Adipocyte (in vitro differentiated cells): ENCODE measurements around the gene TACC3.
A peak's percentile ranks its signal among the peaks of the same experiment; 100 is the strongest.

Source experiments
- DNase-seq: peaks from one replicate; pipeline ENCODE4 v3.0.0-alpha.2; 2015; ENCODE audit warnings: low read depth
- H3K27me3 ChIP-seq: replicated peaks from 2 replicates; pipeline ENCODE4 v1.7.0; 2013; ENCODE audit warnings: mild to moderate bottlenecking, low read length, moderate library complexity; ENCODE audit not compliant: control insufficient read depth, insufficient read depth
- H3K36me3 ChIP-seq: 2 replicates; pipeline ENCODE4 v1.7.0; 2013; ENCODE audit warnings: low read length, mild to moderate bottlenecking, moderate library complexity; ENCODE audit not compliant: control insufficient read depth, insufficient read depth, severe bottlenecking
- H3K4me1 ChIP-seq: 2 replicates; pipeline ENCODE4 v1.7.0; 2013; ENCODE audit warnings: mild to moderate bottlenecking, low read length, moderate library complexity; ENCODE audit not compliant: control insufficient read depth, insufficient read depth
- H3K4me3 ChIP-seq: 2 replicates; pipeline ENCODE4 v1.7.0; 2013; ENCODE audit warnings: mild to moderate bottlenecking, low read length, moderate library complexity
- H3K9ac ChIP-seq: 2 replicates; pipeline ENCODE4 v1.7.0; 2013; ENCODE audit warnings: mild to moderate bottlenecking, low read length, moderate library complexity
- H3K9me3 ChIP-seq: 2 replicates; pipeline ENCODE4 v1.7.0; 2013; ENCODE audit warnings: mild to moderate bottlenecking, low read length, moderate library complexity; ENCODE audit not compliant: control insufficient read depth

Gene TACC3

DNA sequence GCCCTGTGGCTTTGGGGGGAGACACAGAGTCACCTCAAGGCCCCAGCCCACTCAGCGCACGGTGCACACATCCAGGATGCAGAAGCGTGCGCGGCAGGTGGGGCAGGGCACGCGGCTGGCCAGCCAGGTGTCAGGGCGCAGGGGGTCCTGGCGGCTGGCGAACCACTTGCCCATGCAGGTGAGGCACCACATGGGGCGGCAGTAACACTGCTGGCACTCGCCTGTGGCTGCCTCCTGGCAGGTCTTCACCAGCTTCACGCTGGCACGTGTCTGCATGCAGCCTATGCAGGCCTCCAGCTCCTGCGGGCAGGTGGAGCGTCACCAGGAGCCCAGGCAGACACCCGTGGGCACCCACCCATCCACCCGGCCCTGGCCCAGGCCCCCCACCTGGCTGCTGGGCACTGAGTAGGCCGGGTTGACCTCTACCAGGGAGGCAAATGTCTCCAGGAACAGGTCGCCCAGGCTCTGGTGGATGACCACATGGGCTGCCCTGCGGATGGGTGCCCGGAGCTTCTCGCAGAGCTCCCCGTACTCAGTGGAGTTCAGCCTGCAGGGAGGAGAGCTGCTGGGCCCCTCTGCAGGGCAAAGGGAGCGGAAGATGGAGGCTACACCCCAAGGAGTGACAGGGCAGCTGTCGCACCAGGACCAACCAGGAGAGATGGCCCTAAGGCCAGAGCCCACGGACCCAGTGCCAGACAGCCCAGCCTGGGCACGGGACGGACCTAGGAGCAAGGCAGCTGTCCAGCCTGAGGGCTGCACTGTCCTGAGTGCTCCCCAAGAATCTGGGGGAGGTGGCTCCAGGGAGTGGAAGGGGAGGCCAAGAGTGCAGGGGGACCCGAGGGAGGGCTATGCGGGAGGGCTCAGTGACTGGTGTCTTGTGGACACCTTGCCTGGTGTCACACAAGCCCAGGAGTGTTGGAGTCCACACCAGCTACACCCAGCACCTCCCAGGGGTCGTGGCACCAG is 3.9 kb upstream of the TACC3 start:
- H3K27me3 ChIP-seq = no peaks in the 10 kb centered on the region
- DNase-seq = no peak

DNA sequence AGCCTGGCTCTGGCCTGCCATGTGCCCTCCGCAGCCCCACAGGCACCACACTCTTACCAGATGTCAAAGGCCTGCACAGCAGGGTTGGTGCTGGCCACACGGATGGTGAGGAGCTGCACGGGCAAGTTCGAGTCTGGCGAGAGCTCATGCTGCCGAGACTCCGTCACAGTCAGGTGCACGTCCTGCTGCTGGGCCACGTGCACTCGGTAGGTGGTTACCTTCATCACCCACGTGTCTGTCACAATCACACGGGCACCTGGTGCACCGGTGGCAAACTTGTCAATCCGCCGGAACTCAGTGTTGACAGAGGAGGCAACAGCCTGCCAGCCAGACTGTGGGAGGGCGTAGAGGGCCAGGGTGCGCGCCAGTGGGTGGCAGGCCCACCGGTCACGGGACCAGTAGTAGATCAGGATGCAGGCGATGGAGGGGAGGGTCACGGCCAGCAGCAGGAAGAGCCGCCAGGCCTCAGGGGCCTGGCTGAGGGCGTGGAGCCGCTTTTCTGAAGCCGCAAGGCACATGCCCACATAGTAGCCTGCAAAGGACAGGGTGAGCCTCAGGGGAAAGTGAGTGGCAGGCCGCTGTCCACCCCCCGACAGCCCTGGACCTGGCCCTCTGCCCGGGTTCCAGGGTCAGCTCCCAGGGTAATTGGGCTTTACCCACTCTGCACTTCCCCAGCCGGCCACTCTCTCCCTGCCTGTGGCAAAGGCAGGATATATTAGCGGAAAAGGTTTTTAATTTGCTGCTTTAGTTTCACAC is 3.0 kb upstream of the TACC3 start:
- DNase-seq = no peak
- no peaks in the 10 kb centered on the region for H3K9me3 ChIP-seq
- no peak overlapping the region for H3K4me3 ChIP-seq
- no peaks in the 10 kb centered on the region for H3K27me3 ChIP-seq
- H3K4me1 ChIP-seq = peaks cover 24% of the 10 kb centered on the region
- H3K9ac ChIP-seq = no peak overlapping the region
- peaks cover 10% of the 10 kb centered on the region for H3K36me3 ChIP-seq

More for the DNA sequence above, 3.9 kb upstream of the TACC3 start:
- Histone ChIP-seq H3K9me3 (no peaks in the 10 kb centered on the region), H3K36me3 (peaks cover 10% of the 10 kb centered on the region), H3K9ac (no peak overlapping the region), H3K4me1 (peaks cover 27% of the 10 kb centered on the region), H3K4me3 (no peak overlapping the region)

DNA sequence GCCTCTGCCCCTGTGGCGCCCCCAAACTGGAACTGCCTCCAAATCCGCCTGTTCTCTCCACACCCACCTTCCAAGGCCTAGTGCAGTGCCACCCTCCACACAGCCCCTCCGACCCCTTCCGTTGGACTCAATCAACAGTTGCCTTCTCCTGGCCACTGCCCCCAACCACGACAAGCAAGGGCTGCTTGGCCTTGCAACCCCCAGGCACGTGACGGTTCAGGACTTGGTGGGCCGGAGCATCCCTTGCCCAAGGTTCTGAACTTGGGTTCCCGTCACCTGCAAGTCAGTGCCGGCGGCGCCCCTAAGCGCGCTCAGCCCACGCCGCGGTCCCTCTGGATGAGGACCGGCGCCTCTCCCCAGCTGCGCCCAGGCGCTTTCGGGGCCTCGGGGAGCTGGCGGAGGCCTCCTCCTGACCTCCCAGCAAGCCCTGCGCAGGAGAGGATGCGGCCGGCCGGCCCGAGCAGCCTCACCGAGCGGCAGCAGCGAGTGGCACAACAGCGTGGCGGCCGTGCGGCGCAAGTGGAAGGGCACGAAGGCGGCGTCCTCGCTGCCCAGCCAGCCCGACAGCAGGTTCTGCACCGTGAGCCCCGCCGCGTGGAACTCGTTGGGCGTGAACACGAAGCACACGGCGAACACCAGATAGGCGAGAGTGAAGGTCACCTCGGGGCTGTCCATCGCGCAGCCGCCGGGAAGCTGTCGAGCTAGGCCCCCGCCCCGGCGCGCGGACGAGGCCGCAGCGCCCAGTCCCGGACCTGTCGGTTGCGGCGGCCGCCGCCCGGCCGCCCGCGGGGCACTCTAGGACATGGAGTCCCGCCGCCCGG is 948 bp upstream of the TACC3 start:
- Histone ChIP-seq H3K4me3 (peak overlapping the region; percentile 95), H3K27me3 (no peaks in the 10 kb centered on the region), H3K36me3 (peaks cover 15% of the 10 kb centered on the region), H3K9ac (peak overlapping the region; percentile 95), H3K4me1 (peaks cover 22% of the 10 kb centered on the region), H3K9me3 (no peaks in the 10 kb centered on the region)
- DNase-seq = peak; percentile 69

DNA sequence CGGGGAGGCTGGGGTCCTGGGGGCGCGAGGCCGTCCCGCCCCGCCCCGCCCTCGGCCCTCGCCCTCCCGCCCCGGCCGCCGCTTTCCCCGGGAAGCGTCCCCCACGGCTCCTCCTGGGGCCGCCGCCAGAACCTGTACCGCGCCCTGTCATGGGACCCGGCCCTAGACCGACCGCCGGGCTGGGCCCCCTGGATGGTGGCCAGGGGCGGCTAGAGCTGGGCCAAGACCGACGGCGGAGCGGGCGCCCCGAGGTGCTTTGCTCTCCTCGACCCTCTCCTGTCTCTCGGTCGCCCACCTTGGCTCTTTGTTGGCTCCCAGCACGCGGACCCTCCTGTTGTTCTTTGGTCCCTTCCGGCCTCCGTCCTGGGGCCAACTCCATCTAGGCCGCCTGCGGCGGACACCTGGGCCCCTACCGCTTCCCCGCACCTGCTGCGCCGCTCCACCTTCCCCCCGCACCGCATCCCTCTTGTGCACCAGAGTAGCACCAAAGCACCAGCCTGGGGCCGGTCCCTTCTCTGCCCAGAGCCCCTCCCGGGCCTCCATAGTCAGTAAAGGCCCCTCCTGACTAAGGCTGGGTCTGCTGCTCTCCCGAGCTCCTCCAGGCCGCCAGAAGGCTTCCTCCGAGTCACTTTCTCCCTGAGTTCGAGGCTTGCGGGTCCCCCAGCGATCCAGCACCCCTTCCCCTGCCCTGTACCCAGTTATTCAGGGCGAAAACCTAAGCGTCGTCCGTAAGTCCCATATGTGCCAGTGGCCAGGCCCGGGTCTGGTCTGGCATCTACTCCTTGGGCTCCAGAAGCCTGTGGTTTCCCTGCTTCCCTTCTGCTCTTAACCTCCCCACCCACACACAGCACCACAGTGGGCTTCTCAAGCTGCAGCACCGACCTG is 587 bp downstream of the TACC3 start:
- Histone ChIP-seq H3K9ac (peak overlapping the region; percentile 62), H3K36me3 (peaks cover 15% of the 10 kb centered on the region), H3K9me3 (no peaks in the 10 kb centered on the region), H3K4me1 (peaks cover 22% of the 10 kb centered on the region), H3K4me3 (peak overlapping the region; percentile 69), H3K27me3 (no peaks in the 10 kb centered on the region)
- DNase-seq = no peak

DNA sequence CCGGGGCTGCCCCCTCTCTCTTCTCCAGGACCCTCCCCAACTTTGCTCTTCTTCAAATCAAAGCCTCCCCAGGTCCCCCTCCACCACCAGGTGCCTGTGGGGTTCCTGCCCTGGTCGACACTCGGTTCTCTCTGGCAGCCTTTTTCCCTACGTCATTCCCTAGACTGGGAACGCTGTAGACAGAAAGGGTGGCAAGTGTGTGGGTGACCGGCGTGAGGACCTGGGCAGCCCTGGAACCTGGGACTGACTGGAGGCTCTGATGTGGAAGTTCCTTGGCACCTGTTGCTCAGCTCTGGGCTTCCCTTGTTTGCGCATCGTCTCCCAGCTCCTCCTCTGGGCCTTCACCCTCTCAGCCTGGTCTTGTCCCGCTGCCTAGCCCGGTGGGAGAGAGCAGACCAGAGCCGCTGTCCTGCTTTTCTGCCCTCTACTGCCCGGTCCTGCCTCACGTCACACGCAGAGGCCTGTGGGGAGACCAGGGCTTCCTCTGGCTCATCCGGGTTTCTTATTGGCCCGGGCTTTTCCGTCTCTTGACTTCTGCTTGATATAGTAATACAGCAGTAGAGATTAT is 1.3 kb downstream of the TACC3 start:
- Histone ChIP-seq H3K4me1 (peaks cover 27% of the 10 kb centered on the region), H3K4me3 (no peak overlapping the region), H3K27me3 (no peaks in the 10 kb centered on the region), H3K9me3 (no peaks in the 10 kb centered on the region), H3K36me3 (peaks cover 12% of the 10 kb centered on the region), H3K9ac (peak overlapping the region; percentile 62)
- DNase-seq = no peak

DNA sequence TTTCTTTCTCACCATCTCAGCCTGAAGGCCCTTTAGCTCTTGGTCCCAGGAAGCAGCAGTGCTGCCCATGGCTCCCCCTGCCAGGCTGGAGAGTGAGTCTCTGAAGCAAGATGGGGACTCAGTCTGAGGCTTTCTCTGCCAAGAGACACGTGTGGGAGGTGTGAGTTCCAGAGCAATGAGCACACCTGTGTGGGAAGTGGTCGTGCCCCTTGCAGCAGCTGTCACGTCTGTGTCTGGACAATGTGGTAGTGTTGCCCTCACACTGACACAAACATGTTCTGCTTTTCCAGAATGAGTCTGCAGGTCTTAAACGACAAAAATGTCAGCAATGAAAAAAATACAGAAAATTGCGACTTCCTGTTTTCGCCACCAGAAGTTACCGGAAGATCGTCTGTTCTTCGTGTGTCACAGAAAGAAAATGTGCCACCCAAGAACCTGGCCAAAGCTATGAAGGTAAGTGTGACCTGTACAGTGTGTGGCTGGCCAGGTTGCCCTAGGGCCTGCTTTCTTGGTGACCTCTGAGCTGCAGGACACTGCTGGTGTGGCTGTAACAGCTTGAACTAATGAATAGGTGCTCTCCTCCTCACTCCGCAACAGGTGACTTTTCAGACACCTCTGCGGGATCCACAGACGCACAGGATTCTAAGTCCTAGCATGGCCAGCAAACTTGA is 1.9 kb downstream of the TACC3 start:
- peaks cover 27% of the 10 kb centered on the region for H3K4me1 ChIP-seq
- H3K27me3 ChIP-seq = no peaks in the 10 kb centered on the region
- H3K36me3 ChIP-seq = peaks cover 6% of the 10 kb centered on the region
- no peak overlapping the region for H3K9ac ChIP-seq
- H3K4me3 ChIP-seq = no peak overlapping the region
- H3K9me3 ChIP-seq = no peaks in the 10 kb centered on the region
- DNase-seq = no peak

DNA sequence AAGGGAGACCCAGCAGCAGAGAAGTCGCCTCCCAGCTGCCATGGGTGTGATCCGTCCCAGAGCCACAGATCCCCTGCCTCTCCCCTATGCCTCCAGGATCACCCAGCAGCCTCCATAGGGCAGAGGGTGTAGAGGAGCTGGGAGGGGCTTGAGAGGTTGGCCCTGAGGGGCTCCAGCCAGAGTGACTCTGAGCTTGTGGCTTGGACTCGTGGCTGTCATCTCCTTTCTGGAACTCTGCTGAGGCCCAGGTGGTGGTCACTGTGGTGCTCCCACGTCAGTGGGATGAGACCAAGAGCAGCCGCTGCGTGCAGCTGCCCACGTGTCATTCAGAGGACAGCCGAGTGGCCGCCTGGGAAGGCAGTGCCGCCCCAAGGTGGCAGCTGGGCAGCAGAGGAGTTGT is 4.2 kb downstream of the TACC3 start:
- H3K36me3 ChIP-seq = peaks cover 5% of the 10 kb centered on the region
- no peak overlapping the region for H3K9ac ChIP-seq
- no peaks in the 10 kb centered on the region for H3K9me3 ChIP-seq
- H3K27me3 ChIP-seq = no peaks in the 10 kb centered on the region
- no peak overlapping the region for H3K4me3 ChIP-seq
- no peak for DNase-seq
- peaks cover 13% of the 10 kb centered on the region for H3K4me1 ChIP-seq

DNA sequence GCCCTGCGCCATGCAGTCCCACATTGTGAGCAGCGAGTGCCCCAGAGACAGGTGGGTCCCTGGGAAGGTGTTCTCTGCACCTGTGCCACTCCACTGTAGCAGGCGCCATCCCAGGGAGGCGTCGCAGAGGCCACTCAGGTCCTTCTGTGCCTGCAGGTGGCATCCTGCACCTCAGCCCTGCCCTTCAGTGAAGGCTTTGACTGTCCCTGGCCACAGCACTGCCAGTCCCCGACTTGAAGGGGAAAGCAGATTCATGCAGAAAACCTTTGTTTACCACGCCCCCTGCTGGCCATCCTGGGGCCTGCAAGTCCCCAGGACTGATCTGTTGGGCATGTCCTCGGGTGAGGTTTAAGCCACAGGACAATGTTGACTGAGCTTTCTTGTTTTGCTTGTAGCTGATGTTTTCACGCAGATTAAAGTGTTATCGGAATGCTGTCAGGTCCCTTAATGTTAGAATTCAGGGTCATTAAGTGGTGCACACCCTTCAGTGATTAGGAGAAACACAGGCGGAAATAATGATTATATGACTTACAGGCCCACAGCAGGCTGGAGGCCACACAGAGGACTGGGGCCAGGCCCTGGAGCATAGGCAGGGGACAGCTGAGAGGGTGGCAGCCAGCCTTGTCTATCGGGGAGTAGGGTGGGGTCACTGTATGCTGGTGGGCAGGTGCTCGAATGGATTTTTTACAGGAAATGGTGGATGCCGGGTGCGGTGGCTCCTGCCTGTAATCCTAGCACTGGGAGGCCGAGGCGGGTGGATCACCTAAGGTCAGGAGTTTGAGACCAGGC is 5.0 kb downstream of the TACC3 start:
- H3K36me3 ChIP-seq = peaks cover 5% of the 10 kb centered on the region
- H3K27me3 ChIP-seq = no peaks in the 10 kb centered on the region
- H3K9me3 ChIP-seq = no peaks in the 10 kb centered on the region
- peaks cover 13% of the 10 kb centered on the region for H3K4me1 ChIP-seq
- DNase-seq = peak; percentile 89
- H3K4me3 ChIP-seq = no peak overlapping the region
- H3K9ac ChIP-seq = no peak overlapping the region
